GM19099 (cell line): ENCODE results near the gene OR2A5.

ENCODE experiments used
- POLR2A ChIP-seq: IDR thresholded peaks from 3 replicates; pipeline ENCODE4 v1.6.1; 2011; ENCODE audit warnings: low read depth; ENCODE audit not compliant: insufficient read length; ENCODE audit errors: extremely low read depth

The OR2A5 gene

GRCh38 chr7:144028547-144028946 is 20.2 kb upstream of the OR2A5 start:
- TF ChIP-seq POLR2A: no peak

GRCh38 chr7:144032516-144032915 is 16.2 kb upstream of the OR2A5 start:
- no peak for TF ChIP-seq POLR2A

- no peak for TF ChIP-seq POLR2A
These were observed 15.6 kb upstream of the OR2A5 start for GRCh38 chr7:144032985-144033709.

GRCh38 chr7:144035385-144035784 is 13.4 kb upstream of the OR2A5 start:
- TF ChIP-seq POLR2A: no peak

GRCh38 chr7:144036302-144036885 is 12.4 kb upstream of the OR2A5 start:
- no peak for TF ChIP-seq POLR2A

DNA sequence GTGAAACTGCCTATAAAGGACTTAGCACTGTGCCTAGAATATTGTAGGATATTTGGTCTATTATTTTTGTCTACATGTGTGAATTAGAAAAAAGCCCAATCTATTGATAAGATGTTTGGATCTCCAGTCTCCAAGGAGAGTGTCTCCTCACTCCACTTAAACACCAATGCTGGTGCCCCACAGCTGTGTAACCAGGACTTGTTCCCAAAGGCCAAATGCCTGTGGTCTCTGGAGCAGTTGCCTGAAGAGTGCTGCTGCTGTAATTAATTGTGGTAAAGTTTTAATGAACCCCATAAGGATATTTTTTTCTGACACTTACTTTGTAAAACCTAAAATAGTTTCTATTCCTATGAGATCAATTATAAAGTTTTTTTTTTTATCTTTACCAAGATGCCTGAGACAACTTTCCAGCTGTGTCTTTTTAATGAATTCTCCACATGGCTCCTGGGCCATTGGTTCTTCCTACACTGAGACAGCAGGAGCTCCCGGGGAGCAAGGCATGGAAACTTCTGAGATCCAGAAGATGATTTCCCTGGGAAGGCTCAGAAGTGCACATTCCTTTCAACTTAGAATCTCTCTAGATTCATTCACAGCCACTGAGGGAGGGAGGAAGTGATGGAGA is 11.2 kb upstream of the OR2A5 start:
- TF ChIP-seq POLR2A: no peak

- no peak for TF ChIP-seq POLR2A
These were observed 9.9 kb upstream of the OR2A5 start for GRCh38 chr7:144038887-144039286.

- TF ChIP-seq POLR2A: no peak
These were observed 743 bp downstream of the OR2A5 start for GRCh38 chr7:144049491-144049890.

DNA sequence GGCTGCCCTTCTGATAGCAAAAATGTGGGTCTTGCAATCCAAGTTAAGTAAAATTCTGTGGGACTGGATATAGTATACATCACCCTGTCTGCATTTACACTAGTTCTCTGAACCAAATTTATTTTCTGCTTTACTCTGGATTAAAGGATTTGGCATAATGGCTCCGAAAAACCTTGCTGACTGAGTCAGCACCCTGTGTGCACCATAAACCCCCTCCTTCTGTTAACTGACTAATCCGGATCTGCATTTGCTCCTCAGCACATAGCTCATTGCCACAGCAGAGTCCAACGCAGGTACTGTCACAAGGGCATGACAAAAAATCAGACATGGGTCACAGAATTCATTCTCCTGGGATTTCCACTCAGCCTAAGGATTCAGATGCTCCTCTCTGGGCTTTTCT is 1.3 kb downstream of the OR2A5 start:
- no peak for TF ChIP-seq POLR2A

- TF ChIP-seq POLR2A: no peak
These were observed 9.2 kb downstream of the OR2A5 start for GRCh38 chr7:144057954-144058353.

- no peak for TF ChIP-seq POLR2A
These were observed 15.0 kb downstream of the OR2A5 start for GRCh38 chr7:144063710-144064109.

DNA sequence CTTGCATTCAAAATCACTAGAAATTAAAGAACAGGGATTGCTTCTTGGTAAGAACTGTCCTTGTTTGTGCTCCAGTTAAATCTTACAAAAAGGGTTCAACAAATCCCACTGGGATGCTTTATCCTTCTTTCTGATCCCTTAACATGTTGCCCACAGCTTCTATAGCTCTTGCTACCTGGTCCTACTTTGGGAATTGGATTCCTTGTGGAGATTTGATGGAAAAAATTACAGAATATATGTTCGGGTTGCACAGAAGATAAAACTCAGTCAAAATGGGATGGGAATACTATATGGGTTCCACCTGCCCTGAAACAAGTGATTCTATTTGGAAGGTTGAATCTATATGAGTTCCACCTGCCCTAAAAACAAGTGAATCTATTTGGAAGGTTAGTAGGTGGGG is 20.8 kb downstream of the OR2A5 start, which contains the start of gene OR2A25:
TSS of gene OR2A25 (plus strand) at position 301 of the 400 bp plus-strand sequence. CDS start 4,409 bp downstream, outside the sequence.
- no peak for TF ChIP-seq POLR2A

DNA sequence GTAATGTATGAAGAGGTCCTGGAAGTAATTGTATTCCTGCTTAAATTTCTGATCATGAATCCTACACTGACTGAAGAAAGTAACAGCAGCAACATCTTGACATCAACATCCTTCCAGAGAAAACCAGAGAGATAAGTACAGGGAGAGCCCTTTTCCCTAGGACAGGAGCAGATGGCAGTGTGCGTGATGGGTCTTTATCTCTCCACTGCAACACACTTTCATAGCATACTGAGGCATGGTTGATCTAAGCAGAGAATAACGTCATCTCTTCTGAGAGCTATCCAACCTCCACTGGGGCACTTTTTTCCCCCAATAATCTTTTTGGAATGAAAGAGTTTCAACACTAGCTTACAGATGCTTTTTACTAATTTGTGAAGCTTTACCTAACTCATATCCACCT is 21.2 kb downstream of the OR2A5 start:
- no peak for TF ChIP-seq POLR2A

DNA sequence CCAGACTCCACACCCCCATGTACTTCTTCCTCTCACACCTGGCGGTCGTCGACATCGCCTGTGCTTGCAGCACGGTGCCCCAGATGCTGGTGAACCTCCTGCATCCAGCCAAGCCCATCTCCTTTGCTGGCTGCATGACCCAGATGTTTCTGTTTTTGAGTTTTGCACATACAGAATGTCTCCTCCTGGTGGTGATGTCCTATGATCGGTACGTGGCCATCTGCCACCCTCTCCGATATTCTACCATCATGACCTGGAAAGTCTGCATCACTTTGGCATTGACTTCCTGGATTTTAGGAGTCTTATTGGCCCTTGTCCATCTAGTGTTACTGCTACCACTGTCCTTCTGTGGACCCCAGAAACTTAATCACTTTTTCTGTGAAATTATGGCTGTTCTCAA is 25.6 kb downstream of the OR2A5 start:
- no peak for TF ChIP-seq POLR2A

GRCh38 chr7:144085978-144086377 is 37.2 kb downstream of the OR2A5 start, which contains the start of gene OR2A12:
TSS of gene OR2A12 (plus strand) at chr7:144086278. CDS start at chr7:144095108, 8,830 bp downstream.
- TF ChIP-seq POLR2A: no peak

DNA sequence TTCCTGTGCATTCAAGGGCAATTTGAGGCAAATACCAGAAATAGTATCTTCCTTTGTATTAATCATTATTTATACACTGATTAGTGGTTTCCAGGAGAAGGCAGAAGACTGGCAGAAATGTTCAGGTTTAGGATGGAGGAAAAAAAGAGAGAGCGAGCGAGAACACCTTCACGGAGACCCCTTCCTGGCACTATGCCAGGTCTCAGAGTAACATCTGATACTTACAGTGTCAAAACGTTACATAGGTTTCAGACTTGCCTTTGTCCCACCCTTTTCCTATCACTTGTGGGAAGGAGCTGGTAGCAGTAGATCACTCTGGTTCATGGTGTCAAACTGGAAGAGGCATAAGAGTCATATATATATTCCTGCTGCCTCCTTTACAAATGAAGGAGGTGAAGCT is 38.0 kb downstream of the OR2A5 start:
- no peak for TF ChIP-seq POLR2A
